Right lobe of liver (tissue), 6 donors: ENCODE data around the gene ARHGEF12. TPM values are rescaled to one million over a fixed set of nuclear protein-coding genes. Genes with fewer than 3 reads are reported as not detected.

ENCODE experiments used
- ATAC-seq, 4 donors: fragments of 200-7000 bp; cut with Tn5 transposase; one replicate each; pipeline ENCODE4 v1.9.1; 2020; ENCODE audit warnings: mild to moderate bottlenecking in 4 of 4, moderate library complexity in 4 of 4
- DNase-seq, 3 donors: peaks; one replicate each; pipeline ENCODE4 v3.0.0-alpha.2; 2020
- H3K27ac ChIP-seq, 3 donors: fragments of 200-600 bp; one replicate each; pipeline ENCODE4 v1.8.0; 2022
- H3K27me3 ChIP-seq, 2 donors: fragments of 200-600 bp; one replicate each; pipeline ENCODE4 v1.8.0; 2022
- H3K36me3 ChIP-seq, 4 donors: fragments of 200-600 bp; sonication (generic) in 1 of 4; one replicate each; pipeline versions ENCODE4 v1.5.1 to v1.8.0; 2017 to 2022; ENCODE audit warnings: control low read depth in 1 of 4
- H3K4me1 ChIP-seq, 4 donors: fragments of 200-600 bp; sonication (generic) in 1 of 4; one replicate each; pipeline versions ENCODE4 v1.5.1 to v1.8.0; 2017 to 2022; ENCODE audit warnings: control low read depth in 1 of 4
- H3K4me3 ChIP-seq, 3 donors: fragments of 200-600 bp; one replicate each; pipeline ENCODE4 v1.8.0; 2022
- H3K9me3 ChIP-seq, 4 donors: fragments of 200-600 bp; sonication (generic) in 1 of 4; one replicate each; pipeline versions ENCODE4 v1.5.1 to v1.8.0; 2017 to 2022; ENCODE audit warnings: control low read depth in 1 of 4
- POLR2A ChIP-seq: fragments of 450-650 bp; IDR thresholded peaks from one replicate; pipeline ENCODE4 v1.6.1; 2017; ENCODE audit warnings: antibody characterized with exemption, mild to moderate bottlenecking
- WGBS: methylation state at CpG from one replicate; pipeline ENCODE4 v1.1.6; 2018; ENCODE audit warnings: low coverage, low lambda C conversion rate; ENCODE audit not compliant: insufficient coverage; ENCODE audit errors: missing lambda C conversion rate; 5-methylcytosine and 5-hydroxymethylcytosine counted together
- intact Hi-C, 2 donors: fragments of 100-400 bp; cut with DNase I; formaldehyde crosslinking; loops; one replicate each; pipeline versions ENCODE4 v1.11.2 to v1.14.1; 2022
- total RNA-seq, 6 experiments: library from RNA; depleted of rRNA in 2 of 6; stranded (reverse); fragments of >200 nt in 2 of 6; fragmentation: NEBNext Ultra II Directional in 3 of 6; extraction: Animal tissue kit (Norgen Biotek cat#: 25700) in 3 of 6; gene quantifications; one replicate each; pipeline versions ENCODE4 v1.1.0 to v1.2.4, GENCODE V29; 2016 to 2023
- TF ChIP-seq, protein P1 (sequence below), 4 donors: fragments of 200-600 bp in 3 of 4; fragments of 450-650 bp in 1 of 4; IDR thresholded peaks; one replicate each; pipeline versions ENCODE4 v1.5.1 to v1.8.0; 2016 to 2022; ENCODE audit warnings: antibody characterized with exemption in 4 of 4, mild to moderate bottlenecking in 2 of 4
- donor health status: DM: no; HTN: yes; CAD: no.
- donor health status: DM: no; HTN: no; CAD: no.
- donor health status: DM: no; HTN: no; CAD: no.
- donor health status: DM: no; HTN: yes; CAD: no.
- donor health status: DM: no; HTN: yes; CAD: no.

ARHGEF12 gene
- total RNA-seq, 6 experiments from 2014 or later, result 75.1 to 113 (median 94.0) TPM

DNA sequence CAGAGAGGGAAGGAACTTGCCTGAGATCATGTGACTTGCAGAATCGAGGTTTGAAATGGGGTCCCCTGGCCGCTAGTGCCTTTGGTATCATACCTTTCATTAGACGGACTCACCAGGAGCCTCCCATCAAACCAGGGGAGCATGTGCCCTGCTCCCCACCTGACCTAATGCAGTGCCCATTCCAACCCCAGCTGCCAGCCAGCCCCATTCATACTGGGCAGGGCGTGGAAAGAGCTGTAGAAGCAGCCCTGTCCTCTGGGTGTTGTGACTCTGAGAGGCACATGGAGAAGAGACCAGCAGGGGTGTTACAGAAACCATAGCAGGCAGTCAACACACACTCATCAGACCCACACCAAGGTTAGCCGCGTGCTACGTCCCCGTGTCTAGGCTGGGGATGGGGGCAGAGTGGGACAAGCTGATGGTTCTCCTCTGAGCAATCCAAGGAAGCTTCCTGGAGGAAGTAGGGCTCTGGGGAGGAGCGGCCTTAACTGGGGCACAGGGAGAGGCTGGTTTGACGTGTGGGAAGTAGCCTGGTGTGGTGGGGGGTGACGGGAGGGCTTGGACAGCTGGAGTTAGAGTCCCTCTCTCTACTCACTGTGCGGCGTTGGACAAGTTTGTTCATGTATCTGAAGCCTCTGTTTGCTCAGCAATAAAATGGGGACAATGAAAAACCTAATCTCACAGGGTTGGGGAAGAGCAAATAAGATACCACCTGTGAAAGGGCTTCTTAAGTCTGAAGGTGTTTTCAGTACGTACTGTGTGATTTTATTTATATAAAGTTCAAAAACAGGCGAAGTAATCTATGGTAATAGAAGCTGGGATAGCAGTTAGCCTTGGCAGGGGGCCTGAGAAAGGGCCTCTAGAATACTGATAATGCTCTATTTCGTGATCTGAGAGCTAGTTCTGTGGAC is 189.3 kb downstream of the ARHGEF12 start:
- TF ChIP-seq POLR2A, result no peak
- TF ChIP-seq, protein P1, sequence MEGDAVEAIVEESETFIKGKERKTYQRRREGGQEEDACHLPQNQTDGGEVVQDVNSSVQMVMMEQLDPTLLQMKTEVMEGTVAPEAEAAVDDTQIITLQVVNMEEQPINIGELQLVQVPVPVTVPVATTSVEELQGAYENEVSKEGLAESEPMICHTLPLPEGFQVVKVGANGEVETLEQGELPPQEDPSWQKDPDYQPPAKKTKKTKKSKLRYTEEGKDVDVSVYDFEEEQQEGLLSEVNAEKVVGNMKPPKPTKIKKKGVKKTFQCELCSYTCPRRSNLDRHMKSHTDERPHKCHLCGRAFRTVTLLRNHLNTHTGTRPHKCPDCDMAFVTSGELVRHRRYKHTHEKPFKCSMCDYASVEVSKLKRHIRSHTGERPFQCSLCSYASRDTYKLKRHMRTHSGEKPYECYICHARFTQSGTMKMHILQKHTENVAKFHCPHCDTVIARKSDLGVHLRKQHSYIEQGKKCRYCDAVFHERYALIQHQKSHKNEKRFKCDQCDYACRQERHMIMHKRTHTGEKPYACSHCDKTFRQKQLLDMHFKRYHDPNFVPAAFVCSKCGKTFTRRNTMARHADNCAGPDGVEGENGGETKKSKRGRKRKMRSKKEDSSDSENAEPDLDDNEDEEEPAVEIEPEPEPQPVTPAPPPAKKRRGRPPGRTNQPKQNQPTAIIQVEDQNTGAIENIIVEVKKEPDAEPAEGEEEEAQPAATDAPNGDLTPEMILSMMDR (IDR thresholded peaks at IDR 0.05), result no peak
- H3K4me3 ChIP-seq, result no peak overlapping the region
- DNase-seq (peak in 1 of 3 donors; percentile 14), ATAC-seq (no peak)
- no peaks in the 10 kb centered on the region for H3K27me3 ChIP-seq
- intact Hi-C loops, result no loop called here
- no peaks in the 10 kb centered on the region for H3K9me3 ChIP-seq
- 59% methylated on average over 5 of the region's 16 CpGs for WGBS
- no peaks in the 10 kb centered on the region for H3K36me3 ChIP-seq
- no peaks in the 10 kb centered on the region for H3K4me1 ChIP-seq
- H3K27ac ChIP-seq, result no peak overlapping the region

DNA sequence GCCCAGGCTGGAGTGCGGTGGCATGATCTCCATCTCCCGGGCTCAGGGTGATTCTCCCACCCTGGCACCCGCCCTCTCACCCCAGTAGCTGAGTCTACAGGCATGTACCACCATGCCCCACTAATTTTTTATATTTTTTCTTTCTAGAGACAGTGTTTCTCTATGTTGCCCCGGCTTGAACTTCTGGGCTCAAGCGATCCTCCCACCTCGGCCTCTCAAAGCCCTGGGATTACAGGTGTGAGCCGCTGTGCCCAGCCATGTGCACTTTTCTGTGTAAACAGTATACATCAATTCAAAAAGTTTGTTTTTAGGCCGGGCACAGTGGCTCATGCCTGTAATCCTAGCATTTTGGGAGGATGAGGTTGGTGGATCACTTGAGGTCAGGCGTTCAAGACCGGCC is 190.0 kb downstream of the ARHGEF12 start:
- Histone ChIP-seq H3K27me3 (no peaks in the 10 kb centered on the region), H3K4me1 (no peaks in the 10 kb centered on the region), H3K27ac (no peak overlapping the region), H3K9me3 (no peaks in the 10 kb centered on the region), H3K36me3 (no peaks in the 10 kb centered on the region), H3K4me3 (no peak overlapping the region)
- ATAC-seq (no peak), DNase-seq (peak in 1 of 3 donors; percentile 19)
- 83% methylated on average over 10 of the region's 10 CpGs for WGBS
- TF ChIP-seq, protein P1 (IDR thresholded peaks at IDR 0.05), result no peak
- no peak for TF ChIP-seq POLR2A
- intact Hi-C loops, result no loop called here

DNA sequence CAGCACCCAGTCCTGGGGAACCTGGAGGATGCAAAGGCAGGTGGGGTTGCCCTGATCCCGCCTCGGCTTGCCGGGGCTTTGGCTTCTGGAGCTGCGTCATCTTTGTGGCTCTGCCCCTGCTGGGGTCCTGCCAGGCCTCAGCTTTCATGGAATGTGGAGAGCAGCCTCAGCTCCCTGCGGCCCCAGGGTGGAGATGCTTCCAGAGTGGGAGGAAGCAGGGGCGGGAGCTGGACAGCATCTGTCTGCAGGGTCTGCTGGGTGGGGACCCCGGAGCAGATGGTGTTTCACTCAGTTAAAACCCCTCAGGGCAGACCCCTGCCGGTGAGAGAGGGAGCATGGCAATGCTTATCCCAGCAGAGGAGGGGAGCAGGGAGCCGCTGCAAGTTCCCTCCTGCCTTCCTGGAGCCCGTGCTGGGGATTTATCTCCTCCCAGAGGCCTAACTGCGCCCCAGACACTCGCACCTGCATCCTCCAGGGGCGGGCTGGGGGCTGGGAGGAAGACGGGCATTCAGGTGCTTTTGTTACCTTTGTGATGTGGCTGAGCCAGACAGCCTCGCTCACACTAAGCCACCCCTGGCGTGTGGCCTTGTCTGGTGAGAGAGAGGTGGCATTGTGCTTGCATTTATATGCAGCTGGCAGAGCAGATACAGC is 191.0 kb downstream of the ARHGEF12 start:
- intact Hi-C loops, result no loop called here
- Histone ChIP-seq H3K4me1 (no peaks in the 10 kb centered on the region), H3K4me3 (no peak overlapping the region), H3K27ac (no peak overlapping the region), H3K27me3 (no peaks in the 10 kb centered on the region), H3K36me3 (no peaks in the 10 kb centered on the region), H3K9me3 (no peaks in the 10 kb centered on the region)
- TF ChIP-seq, protein P1 (IDR thresholded peaks at IDR 0.05), result no peak
- no peak for TF ChIP-seq POLR2A
- 11% methylated on average over 3 of the region's 16 CpGs for WGBS
- DNase-seq (peak in 1 of 3 donors; percentile 35), ATAC-seq (no peak)

DNA sequence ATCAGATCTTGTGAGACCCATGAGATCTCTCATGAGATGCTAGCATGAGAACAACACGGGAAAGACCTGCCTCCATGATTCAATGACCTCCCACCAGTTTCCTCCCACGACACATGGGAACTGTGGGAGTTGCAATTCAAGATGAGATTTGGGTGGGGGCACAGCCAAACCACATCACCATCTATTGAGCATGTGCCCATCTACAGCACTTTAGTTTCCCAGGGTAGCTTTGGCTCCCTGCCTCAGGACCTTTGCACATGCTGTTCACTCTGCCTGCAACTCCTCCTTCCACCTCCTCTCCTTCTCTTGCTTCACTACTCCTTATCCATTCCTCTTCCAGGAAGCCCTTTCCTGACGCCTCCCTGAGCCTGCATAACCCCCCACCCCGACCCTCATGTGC is 192.5 kb downstream of the ARHGEF12 start:
- no peaks in the 10 kb centered on the region for H3K36me3 ChIP-seq
- no peak overlapping the region for H3K4me3 ChIP-seq
- no peaks in the 10 kb centered on the region for H3K9me3 ChIP-seq
- TF ChIP-seq, protein P1 (IDR thresholded peaks at IDR 0.05), result no peak
- TF ChIP-seq POLR2A, result no peak
- intact Hi-C loops, result no loop called here
- WGBS, result 64% methylated on average over 4 of the region's 4 CpGs
- H3K4me1 ChIP-seq, result no peaks in the 10 kb centered on the region
- no peaks in the 10 kb centered on the region for H3K27me3 ChIP-seq
- ATAC-seq, result no peak
- no peak for DNase-seq
- H3K27ac ChIP-seq, result no peak overlapping the region
